Loucy (cell line): ENCODE data around the gene SPRED2.

Experiments used
- H2AFZ ChIP-seq: fragments of 200-600 bp; sonication (generic); 2 replicates; pipeline ENCODE4 v1.6.0; 2016; ENCODE audit warnings: antibody characterized with exemption, mild to moderate bottlenecking, low read length, moderate library complexity
- H3F3A ChIP-seq: fragments of 200-600 bp; 2 replicates; pipeline ENCODE4 v1.6.0; 2016; ENCODE audit warnings: antibody characterized with exemption, low read depth, mild to moderate bottlenecking
- H3K27me3 ChIP-seq: fragments of 200-600 bp; sonication (generic); 2 replicates; pipeline ENCODE4 v1.6.1; 2014; ENCODE audit warnings: low read length, mild to moderate bottlenecking; ENCODE audit not compliant: insufficient read depth, poor library complexity, severe bottlenecking
- H3K36me3 ChIP-seq: fragments of 200-600 bp; sonication (generic); 2 replicates; pipeline ENCODE4 v1.6.1; 2016; ENCODE audit warnings: low read length; ENCODE audit not compliant: insufficient read depth
- H3K4me1 ChIP-seq: fragments of 200-600 bp; sonication (generic); 2 replicates; pipeline ENCODE4 v1.5.1; 2014; ENCODE audit warnings: low read length, mild to moderate bottlenecking; ENCODE audit not compliant: insufficient read depth, poor library complexity, severe bottlenecking
- H3K4me2 ChIP-seq: fragments of 200-600 bp; sonication (generic); 2 replicates; pipeline ENCODE4 v1.6.0; 2014; ENCODE audit warnings: antibody characterized with exemption, low read length, low read depth, mild to moderate bottlenecking; ENCODE audit not compliant: poor library complexity, severe bottlenecking
- H3K4me3 ChIP-seq: fragments of 200-600 bp; sonication (generic); 2 replicates; pipeline ENCODE4 v1.5.1; 2014; ENCODE audit warnings: low read length, mild to moderate bottlenecking, mixed read lengths; ENCODE audit not compliant: poor library complexity, severe bottlenecking
- H3K79me2 ChIP-seq: fragments of 200-600 bp; sonication (generic); 2 replicates; pipeline ENCODE4 v1.6.1; 2014; ENCODE audit warnings: low read length; ENCODE audit not compliant: insufficient read depth
- H3K9ac ChIP-seq: fragments of 200-600 bp; sonication (generic); 2 replicates; pipeline ENCODE4 v1.6.0; 2014; ENCODE audit warnings: mild to moderate bottlenecking, low read depth, low read length, moderate library complexity; ENCODE audit not compliant: poor library complexity, severe bottlenecking
- H3K9me2 ChIP-seq: fragments of 200-600 bp; sonication (generic); replicated peaks from 2 replicates; pipeline ENCODE4 v1.6.1; 2016; ENCODE audit warnings: low read depth, low read length, mixed read lengths
- H3K9me3 ChIP-seq: fragments of 200-600 bp; sonication (generic); 2 replicates; pipeline ENCODE4 v1.6.1; 2014; ENCODE audit warnings: mild to moderate bottlenecking, antibody characterized with exemption, low read length, low read depth; ENCODE audit not compliant: insufficient read depth
- H4K20me1 ChIP-seq: fragments of 200-600 bp; sonication (generic); 2 replicates; pipeline ENCODE4 v1.6.0; 2014; ENCODE audit warnings: antibody characterized with exemption, low read length, mild to moderate bottlenecking; ENCODE audit not compliant: insufficient read depth, poor library complexity, severe bottlenecking
- EZH2phosphoT487 ChIP-seq: fragments of 200-600 bp; IDR thresholded peaks from 2 replicates; pipeline ENCODE4 v1.6.1; 2018; ENCODE audit warnings: antibody characterized with exemption, mild to moderate bottlenecking, moderate library complexity, borderline replicate concordance
- TF ChIP-seq, protein P1 (sequence below): fragments of 200-600 bp; sonication (generic); conservative IDR thresholded peaks from 2 replicates; pipeline ENCODE4 v1.5.1; 2014; ENCODE audit warnings: mild to moderate bottlenecking, antibody characterized with exemption, low read length

SPRED2 gene

DNA sequence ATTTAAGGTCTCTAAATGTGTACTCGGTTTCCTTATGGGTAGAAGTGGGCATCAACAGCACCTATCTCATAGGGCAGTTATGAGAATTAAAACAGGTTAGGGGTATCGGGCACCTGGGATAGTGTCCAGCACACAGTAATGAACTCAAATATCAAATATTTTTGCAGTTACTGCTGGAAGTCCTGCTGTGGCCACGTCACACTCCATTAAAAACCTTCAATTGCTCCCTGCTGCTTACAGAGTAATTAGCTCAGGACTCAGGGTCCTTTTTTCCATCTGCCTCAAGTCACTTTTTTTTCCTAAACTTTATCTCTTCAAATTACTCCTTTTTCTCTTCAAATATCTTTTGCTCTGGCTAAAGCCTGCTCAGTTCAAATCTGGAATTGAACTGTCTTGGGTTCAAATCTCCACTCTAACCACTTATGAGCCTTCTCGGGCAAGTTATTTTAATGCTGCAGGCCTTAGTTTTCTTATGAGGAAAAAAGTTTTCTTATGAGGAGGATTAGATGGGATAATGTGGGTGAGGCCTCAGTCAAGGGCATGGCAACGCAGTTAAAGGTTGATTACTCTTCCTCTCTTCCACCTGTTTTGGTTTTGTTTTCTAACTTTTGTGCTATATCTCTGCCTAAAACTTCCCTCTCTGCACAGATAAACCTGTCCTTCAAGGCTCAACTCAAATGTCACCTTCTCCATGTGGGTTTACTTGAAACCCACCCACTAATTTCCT lies 36.6 kb downstream of the SPRED2 start:
- no peak overlapping the region for H3K4me2 ChIP-seq

DNA sequence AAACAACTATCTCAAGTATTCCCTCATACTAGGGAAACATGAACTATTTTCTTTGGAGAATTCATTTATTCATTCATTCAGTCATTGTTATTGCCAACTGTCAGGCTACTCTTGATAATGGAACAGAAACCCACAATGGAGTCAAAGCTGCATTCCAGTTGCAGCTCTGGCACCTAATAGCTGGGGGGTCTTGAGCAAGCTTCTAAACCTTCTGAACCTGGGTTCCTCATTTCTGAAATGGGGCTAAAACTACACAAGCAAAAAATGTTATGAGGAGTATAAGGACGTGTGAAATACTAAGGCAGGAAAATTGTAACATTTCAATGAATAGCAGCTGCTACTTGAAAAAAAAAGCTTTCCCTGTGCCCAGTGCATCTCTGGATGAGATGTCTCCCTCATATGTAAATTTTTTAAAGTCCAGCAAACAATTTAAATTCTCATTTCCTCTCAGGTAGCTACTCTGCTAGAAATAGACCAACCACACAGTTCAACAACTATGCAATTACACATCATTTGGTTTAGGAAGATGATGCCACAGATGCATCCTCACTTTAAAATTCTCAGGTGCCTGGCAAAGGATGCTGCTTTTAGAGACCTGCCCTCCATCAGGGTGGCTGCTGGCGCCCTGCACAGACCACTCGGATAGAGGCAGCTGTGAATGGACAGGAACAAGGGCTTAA lies 38.5 kb downstream of the SPRED2 start:
- H3K9me3 ChIP-seq: no peaks in the 10 kb centered on the region
- no peak overlapping the region for H3K9ac ChIP-seq
- peaks cover 24% of the 10 kb centered on the region for H3K4me1 ChIP-seq
- no peaks in the 10 kb centered on the region for H3K36me3 ChIP-seq
- no peaks in the 10 kb centered on the region for H4K20me1 ChIP-seq
- H3F3A ChIP-seq: no peaks in the 10 kb centered on the region
- H3K4me3 ChIP-seq: no peak overlapping the region
- H2AFZ ChIP-seq: no peak overlapping the region
- no peaks in the 10 kb centered on the region for H3K27me3 ChIP-seq
- no peaks in the 10 kb centered on the region for H3K9me2 ChIP-seq
- no peak overlapping the region for H3K4me2 ChIP-seq
- H3K79me2 ChIP-seq: peaks cover 41% of the 10 kb centered on the region
- TF ChIP-seq, protein P1, sequence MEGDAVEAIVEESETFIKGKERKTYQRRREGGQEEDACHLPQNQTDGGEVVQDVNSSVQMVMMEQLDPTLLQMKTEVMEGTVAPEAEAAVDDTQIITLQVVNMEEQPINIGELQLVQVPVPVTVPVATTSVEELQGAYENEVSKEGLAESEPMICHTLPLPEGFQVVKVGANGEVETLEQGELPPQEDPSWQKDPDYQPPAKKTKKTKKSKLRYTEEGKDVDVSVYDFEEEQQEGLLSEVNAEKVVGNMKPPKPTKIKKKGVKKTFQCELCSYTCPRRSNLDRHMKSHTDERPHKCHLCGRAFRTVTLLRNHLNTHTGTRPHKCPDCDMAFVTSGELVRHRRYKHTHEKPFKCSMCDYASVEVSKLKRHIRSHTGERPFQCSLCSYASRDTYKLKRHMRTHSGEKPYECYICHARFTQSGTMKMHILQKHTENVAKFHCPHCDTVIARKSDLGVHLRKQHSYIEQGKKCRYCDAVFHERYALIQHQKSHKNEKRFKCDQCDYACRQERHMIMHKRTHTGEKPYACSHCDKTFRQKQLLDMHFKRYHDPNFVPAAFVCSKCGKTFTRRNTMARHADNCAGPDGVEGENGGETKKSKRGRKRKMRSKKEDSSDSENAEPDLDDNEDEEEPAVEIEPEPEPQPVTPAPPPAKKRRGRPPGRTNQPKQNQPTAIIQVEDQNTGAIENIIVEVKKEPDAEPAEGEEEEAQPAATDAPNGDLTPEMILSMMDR: no peak
- no peak for TF ChIP-seq EZH2phosphoT487

More for the DNA sequence above, 36.6 kb downstream of the SPRED2 start:
- H3K27me3 ChIP-seq: no peaks in the 10 kb centered on the region
- H3K4me3 ChIP-seq: no peak overlapping the region
- no peak for TF ChIP-seq EZH2phosphoT487
- TF ChIP-seq, protein P1: no peak
- no peak overlapping the region for H3K9ac ChIP-seq
- H3K9me2 ChIP-seq: no peaks in the 10 kb centered on the region
- no peaks in the 10 kb centered on the region for H3K9me3 ChIP-seq
- no peaks in the 10 kb centered on the region for H4K20me1 ChIP-seq
- H3F3A ChIP-seq: no peaks in the 10 kb centered on the region
- H3K4me1 ChIP-seq: peaks cover 21% of the 10 kb centered on the region
- peaks cover 36% of the 10 kb centered on the region for H3K79me2 ChIP-seq
- no peak overlapping the region for H2AFZ ChIP-seq
- no peaks in the 10 kb centered on the region for H3K36me3 ChIP-seq

DNA sequence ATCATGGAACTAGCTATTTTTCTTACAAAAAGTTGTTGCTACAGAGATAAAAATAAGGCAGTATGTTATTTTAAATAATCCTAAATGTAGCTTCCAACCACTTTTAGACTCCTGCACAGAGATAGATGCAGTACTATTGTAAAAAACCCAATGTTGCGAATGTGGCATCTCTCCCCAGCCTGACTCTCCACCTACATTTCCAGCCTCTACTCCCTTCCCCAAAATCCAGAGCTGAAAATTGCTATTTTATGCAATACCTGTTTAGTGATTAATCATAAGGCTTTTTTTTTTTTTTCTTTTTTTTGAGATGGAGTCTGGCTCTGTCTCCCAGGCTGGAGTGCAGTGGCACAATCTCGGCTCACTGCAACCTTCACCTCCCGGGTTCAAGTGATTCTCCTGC lies 39.4 kb downstream of the SPRED2 start:
- H3K4me2 ChIP-seq: no peak overlapping the region

More for the DNA sequence above, 39.4 kb downstream of the SPRED2 start:
- no peak overlapping the region for H3K4me3 ChIP-seq
- H3K9me3 ChIP-seq: no peaks in the 10 kb centered on the region
- H4K20me1 ChIP-seq: no peaks in the 10 kb centered on the region
- H3K4me1 ChIP-seq: peaks cover 26% of the 10 kb centered on the region
- TF ChIP-seq, protein P1: no peak
- TF ChIP-seq EZH2phosphoT487: no peak
- H3K79me2 ChIP-seq: peaks cover 49% of the 10 kb centered on the region
- no peak overlapping the region for H2AFZ ChIP-seq
- no peaks in the 10 kb centered on the region for H3K27me3 ChIP-seq
- no peaks in the 10 kb centered on the region for H3F3A ChIP-seq
- H3K36me3 ChIP-seq: no peaks in the 10 kb centered on the region
- no peaks in the 10 kb centered on the region for H3K9me2 ChIP-seq
- H3K9ac ChIP-seq: no peak overlapping the region
